H1 (cell line): ENCODE data around the gene CAMK2B. TPM values are rescaled to one million over a fixed set of nuclear protein-coding genes. Genes with fewer than 3 reads are reported as not detected.

Experiments
- CBX8 ChIP-seq: fragments of 300-800, 300-1000 bp; sonication (generic); IDR thresholded peaks from 2 replicates; pipeline ENCODE4 v1.7.1; 2016; ENCODE audit warnings: low read depth, low read length, borderline replicate concordance
- GTF2F1 ChIP-seq: IDR thresholded peaks from 2 replicates; pipeline ENCODE4 v1.6.1; 2012; ENCODE audit warnings: low read depth, low read length, improper control_type of control experiment, borderline replicate concordance
- HDAC2 ChIP-seq, 2 experiments: fragments of 300-600 bp in 1 of 2; sonication (generic) in 1 of 2; IDR thresholded peaks; 2 replicates each; pipeline ENCODE4 v1.6.1; 2011 to 2012; ENCODE audit warnings: low read depth in 2 of 2, low read length in 2 of 2, mild to moderate bottlenecking in 2 of 2, moderate library complexity in 2 of 2, borderline replicate concordance in 1 of 2, inconsistent platforms in 1 of 2
- KDM4A ChIP-seq: IDR thresholded peaks from one replicate; pipeline ENCODE4 v1.7.1; 2012; ENCODE audit warnings: low read depth, mild to moderate bottlenecking, moderate library complexity, low read length, inconsistent platforms; ENCODE audit not compliant: severe bottlenecking
- POLR2AphosphoS5 ChIP-seq: IDR thresholded peaks from 2 replicates; pipeline ENCODE4 v1.6.1; 2011; ENCODE audit warnings: low read depth, low read length
- POU5F1 ChIP-seq: IDR thresholded peaks from 2 replicates; pipeline ENCODE4 v1.6.1; 2011; ENCODE audit warnings: low read depth, mild to moderate bottlenecking, low read length, moderate library complexity
- RBBP5 ChIP-seq: IDR thresholded peaks from 2 replicates; pipeline ENCODE4 v1.7.1; 2012; ENCODE audit warnings: low read depth, mild to moderate bottlenecking, inconsistent platforms, low read length, moderate library complexity, borderline replicate concordance
- SIX5 ChIP-seq: IDR thresholded peaks from 2 replicates; pipeline ENCODE4 v1.6.1; 2011; ENCODE audit warnings: mild to moderate bottlenecking, low read depth, low read length
- SUZ12 ChIP-seq: fragments of 200-600 bp; sonication (generic); IDR thresholded peaks from 2 replicates; pipeline ENCODE4 v1.6.1; 2012; ENCODE audit warnings: mild to moderate bottlenecking, inconsistent platforms, low read length, moderate library complexity, mixed read lengths
- TBP ChIP-seq: IDR thresholded peaks from 2 replicates; pipeline ENCODE4 v1.6.1; 2011; ENCODE audit warnings: low read depth, low read length, improper control_type of control experiment
- TEAD4 ChIP-seq: IDR thresholded peaks from 2 replicates; pipeline ENCODE4 v1.6.1; 2012; ENCODE audit warnings: low read depth, low read length, inconsistent platforms, mixed read lengths
- polyA plus RNA-seq, 7 experiments: library from polyadenylated mRNA; depleted of rRNA in 3 of 7; stranded (reverse) in 5 of 7; unstranded in 2 of 7; fragments of >200 nt in 5 of 7; fragments of 200-250 nt in 2 of 7; gene quantifications; 1 replicate in 5 of 7; 2 replicates in 1 of 7; 4 replicates in 1 of 7; pipeline versions ENCODE4 v1.2.1 to v1.2.3, GENCODE V29; 2011 to 2013; ENCODE audit warnings: missing spikeins in 2 of 7, mixed read lengths in 2 of 7
- total RNA-seq: library from RNA; stranded (reverse); fragmentation: NEBNext Ultra II Directional; extraction: Animal tissue kit (Norgen Biotek cat#: 25700); gene quantifications from 2 replicates; pipeline ENCODE4 v1.2.1, GENCODE V29; 2021
- TF ChIP-seq, protein P1 (sequence below): fragments of 300-600 bp; sonication (generic); IDR thresholded peaks from 2 replicates; pipeline ENCODE4 v1.7.1; 2012; ENCODE audit warnings: low read length, moderate library complexity, mild to moderate bottlenecking, inconsistent platforms; ENCODE audit not compliant: insufficient replicate concordance

CAMK2B gene
- total and polyA plus RNA-seq, 2 of the 8 experiments (the other 6 are each of a cell fraction or from before 2014, with no cell fraction given) = 0.05 to 0.15 TPM

DNA sequence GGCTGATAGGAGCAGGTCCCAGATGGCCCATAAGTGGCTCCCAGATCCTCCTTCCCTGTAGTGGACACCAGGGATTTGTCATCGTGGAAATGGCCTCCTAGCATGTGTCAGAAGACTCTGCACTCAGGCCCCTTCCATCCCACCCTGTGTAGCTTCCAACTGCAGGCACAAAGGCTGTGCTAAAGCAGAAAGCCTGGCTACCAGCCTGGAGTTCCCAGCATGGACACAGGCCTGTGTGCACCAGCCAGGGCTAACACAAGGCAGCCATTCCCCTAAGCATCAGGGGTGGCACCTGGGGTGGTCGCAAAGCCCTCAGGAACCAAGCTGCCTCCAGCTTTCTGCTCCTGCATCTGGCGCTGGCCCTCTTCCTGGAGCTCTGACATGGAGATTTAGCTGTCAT, 4.5 kb upstream of the CAMK2B start (continued):
- TF ChIP-seq, protein P1, sequence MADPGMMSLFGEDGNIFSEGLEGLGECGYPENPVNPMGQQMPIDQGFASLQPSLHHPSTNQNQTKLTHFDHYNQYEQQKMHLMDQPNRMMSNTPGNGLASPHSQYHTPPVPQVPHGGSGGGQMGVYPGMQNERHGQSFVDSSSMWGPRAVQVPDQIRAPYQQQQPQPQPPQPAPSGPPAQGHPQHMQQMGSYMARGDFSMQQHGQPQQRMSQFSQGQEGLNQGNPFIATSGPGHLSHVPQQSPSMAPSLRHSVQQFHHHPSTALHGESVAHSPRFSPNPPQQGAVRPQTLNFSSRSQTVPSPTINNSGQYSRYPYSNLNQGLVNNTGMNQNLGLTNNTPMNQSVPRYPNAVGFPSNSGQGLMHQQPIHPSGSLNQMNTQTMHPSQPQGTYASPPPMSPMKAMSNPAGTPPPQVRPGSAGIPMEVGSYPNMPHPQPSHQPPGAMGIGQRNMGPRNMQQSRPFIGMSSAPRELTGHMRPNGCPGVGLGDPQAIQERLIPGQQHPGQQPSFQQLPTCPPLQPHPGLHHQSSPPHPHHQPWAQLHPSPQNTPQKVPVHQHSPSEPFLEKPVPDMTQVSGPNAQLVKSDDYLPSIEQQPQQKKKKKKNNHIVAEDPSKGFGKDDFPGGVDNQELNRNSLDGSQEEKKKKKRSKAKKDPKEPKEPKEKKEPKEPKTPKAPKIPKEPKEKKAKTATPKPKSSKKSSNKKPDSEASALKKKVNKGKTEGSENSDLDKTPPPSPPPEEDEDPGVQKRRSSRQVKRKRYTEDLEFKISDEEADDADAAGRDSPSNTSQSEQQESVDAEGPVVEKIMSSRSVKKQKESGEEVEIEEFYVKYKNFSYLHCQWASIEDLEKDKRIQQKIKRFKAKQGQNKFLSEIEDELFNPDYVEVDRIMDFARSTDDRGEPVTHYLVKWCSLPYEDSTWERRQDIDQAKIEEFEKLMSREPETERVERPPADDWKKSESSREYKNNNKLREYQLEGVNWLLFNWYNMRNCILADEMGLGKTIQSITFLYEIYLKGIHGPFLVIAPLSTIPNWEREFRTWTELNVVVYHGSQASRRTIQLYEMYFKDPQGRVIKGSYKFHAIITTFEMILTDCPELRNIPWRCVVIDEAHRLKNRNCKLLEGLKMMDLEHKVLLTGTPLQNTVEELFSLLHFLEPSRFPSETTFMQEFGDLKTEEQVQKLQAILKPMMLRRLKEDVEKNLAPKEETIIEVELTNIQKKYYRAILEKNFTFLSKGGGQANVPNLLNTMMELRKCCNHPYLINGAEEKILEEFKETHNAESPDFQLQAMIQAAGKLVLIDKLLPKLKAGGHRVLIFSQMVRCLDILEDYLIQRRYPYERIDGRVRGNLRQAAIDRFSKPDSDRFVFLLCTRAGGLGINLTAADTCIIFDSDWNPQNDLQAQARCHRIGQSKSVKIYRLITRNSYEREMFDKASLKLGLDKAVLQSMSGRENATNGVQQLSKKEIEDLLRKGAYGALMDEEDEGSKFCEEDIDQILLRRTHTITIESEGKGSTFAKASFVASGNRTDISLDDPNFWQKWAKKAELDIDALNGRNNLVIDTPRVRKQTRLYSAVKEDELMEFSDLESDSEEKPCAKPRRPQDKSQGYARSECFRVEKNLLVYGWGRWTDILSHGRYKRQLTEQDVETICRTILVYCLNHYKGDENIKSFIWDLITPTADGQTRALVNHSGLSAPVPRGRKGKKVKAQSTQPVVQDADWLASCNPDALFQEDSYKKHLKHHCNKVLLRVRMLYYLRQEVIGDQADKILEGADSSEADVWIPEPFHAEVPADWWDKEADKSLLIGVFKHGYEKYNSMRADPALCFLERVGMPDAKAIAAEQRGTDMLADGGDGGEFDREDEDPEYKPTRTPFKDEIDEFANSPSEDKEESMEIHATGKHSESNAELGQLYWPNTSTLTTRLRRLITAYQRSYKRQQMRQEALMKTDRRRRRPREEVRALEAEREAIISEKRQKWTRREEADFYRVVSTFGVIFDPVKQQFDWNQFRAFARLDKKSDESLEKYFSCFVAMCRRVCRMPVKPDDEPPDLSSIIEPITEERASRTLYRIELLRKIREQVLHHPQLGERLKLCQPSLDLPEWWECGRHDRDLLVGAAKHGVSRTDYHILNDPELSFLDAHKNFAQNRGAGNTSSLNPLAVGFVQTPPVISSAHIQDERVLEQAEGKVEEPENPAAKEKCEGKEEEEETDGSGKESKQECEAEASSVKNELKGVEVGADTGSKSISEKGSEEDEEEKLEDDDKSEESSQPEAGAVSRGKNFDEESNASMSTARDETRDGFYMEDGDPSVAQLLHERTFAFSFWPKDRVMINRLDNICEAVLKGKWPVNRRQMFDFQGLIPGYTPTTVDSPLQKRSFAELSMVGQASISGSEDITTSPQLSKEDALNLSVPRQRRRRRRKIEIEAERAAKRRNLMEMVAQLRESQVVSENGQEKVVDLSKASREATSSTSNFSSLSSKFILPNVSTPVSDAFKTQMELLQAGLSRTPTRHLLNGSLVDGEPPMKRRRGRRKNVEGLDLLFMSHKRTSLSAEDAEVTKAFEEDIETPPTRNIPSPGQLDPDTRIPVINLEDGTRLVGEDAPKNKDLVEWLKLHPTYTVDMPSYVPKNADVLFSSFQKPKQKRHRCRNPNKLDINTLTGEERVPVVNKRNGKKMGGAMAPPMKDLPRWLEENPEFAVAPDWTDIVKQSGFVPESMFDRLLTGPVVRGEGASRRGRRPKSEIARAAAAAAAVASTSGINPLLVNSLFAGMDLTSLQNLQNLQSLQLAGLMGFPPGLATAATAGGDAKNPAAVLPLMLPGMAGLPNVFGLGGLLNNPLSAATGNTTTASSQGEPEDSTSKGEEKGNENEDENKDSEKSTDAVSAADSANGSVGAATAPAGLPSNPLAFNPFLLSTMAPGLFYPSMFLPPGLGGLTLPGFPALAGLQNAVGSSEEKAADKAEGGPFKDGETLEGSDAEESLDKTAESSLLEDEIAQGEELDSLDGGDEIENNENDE = no peak
- TF ChIP-seq SIX5 = no peak
- no peak for TF ChIP-seq CBX8
- no peak for TF ChIP-seq GTF2F1
- TF ChIP-seq TBP = no peak
- TF ChIP-seq SUZ12 = no peak
- no peak for TF ChIP-seq KDM4A
- TF ChIP-seq POU5F1 = no peak
- no peak for TF ChIP-seq HDAC2 (IDR thresholded peaks at IDR 0.05; ENCODE audit: borderline replicate concordance in 1 of 2, low read depth in 2 of 2, low read length in 2 of 2)
- TF ChIP-seq RBBP5 = no peak
- TF ChIP-seq POLR2AphosphoS5 = no peak
- TF ChIP-seq TEAD4 = no peak
